LHCN-M2 (cell line): ENCODE results near the gene LINGO4. TPM values are rescaled to one million over a fixed set of nuclear protein-coding genes. Genes with fewer than 3 reads are reported as not detected.

Experiments
- total RNA-seq: library from RNA; depleted of rRNA; stranded (reverse); fragments of >200 nt; gene quantifications from 2 replicates; pipeline ENCODE4 v1.2.3, GENCODE V29; 2014; rRNA removed

Gene LINGO4
- total RNA-seq, 1 experiment from 2014 or later, result not detected

Other genes starting within 250 kb of the LINGO4 start
- 19.8 and 22.6 TPM in 2 replicates for gene SNX27, start 193.4 kb downstream of the LINGO4 start, total RNA-seq
- gene CELF3, start 88.6 kb downstream of the LINGO4 start, total RNA-seq, result not detected in 2 replicates
- gene RIIAD1, start 83.9 kb downstream of the LINGO4 start, total RNA-seq, result not detected in 2 replicates
- 83.4 and 117 TPM in 2 replicates for gene MRPL9, start 41.9 kb downstream of the LINGO4 start, total RNA-seq
- gene TDRKH, start 14.9 kb downstream of the LINGO4 start, total RNA-seq, result 1.0 and 1.9 TPM in 2 replicates
- not detected in 2 replicates for gene RORC, start 26.4 kb upstream of the LINGO4 start, total RNA-seq
- gene C2CD4D, start 34.4 kb upstream of the LINGO4 start, total RNA-seq, result not detected in 2 replicates
- not detected in 2 replicates for gene THEM5, start 48.3 kb upstream of the LINGO4 start, total RNA-seq
- 20.3 and 22.8 TPM in 2 replicates for gene THEM4, start 104.1 kb upstream of the LINGO4 start, total RNA-seq
- 81.9 and 115 TPM in 2 replicates for gene S100A10, start 188.4 kb upstream of the LINGO4 start, total RNA-seq
- gene S100A11, start 231.6 kb upstream of the LINGO4 start, total RNA-seq, result 388 and 454 TPM in 2 replicates